DMS79 (cell line): ENCODE data around the gene PDGFB.

Experiments
- DNase-seq: peaks from one replicate; lab custom pipeline; 2025; lab: John Stamatoyannopoulos, UW

PDGFB gene

GRCh38 chr22:39276440-39277141, 31.8 kb upstream of the PDGFB start:
- no peak for DNase-seq

- no peak for DNase-seq
Measured at GRCh38 chr22:39275814-39276439, 31.1 kb upstream of the PDGFB start.

DNA sequence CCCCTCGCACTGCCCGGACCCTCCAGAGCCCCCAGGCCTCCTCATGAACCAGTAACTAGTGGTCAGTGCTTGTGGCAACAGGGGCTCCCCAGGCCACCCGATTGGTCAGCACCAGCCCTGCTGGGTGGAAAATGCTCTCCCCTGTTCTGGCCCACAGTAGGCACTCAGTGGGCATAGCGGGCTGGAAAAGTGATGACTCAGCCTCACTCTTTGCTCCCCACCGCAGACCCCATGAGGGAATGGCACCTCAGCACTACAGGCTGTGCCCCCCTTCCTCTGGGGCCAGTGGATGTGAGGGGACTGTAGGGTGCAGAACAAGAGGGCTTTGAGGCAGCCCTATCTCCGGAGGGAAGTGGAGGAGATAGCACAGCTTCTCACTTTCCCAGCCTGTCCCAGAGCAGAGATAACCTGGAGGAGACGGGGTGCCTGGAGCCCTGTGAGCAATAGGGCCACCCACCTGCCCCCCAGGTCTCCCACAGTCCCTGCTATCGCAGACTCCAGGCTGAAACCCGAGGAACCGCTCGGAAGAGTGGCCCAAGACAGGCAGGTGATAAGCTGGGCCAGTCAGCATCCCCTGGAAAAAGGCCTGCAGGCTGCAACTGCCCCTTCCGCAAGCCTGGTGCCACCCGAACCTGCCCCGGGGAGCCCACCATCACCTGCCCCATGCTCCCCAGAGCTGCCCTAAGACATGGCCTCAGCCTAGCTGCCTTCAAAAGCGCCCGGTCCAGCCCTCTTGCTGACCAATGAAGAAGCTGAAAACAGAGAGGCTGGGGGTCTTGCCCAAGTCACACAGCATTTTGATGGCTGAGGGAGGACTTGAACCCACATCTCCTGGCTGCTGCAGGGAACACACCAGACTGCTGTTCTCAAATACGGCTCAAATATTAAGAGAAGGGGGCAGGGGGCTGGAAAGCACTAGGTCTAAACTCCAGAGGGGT, 29.4 kb upstream of the PDGFB start:
- DNase-seq = no peak

- DNase-seq = no peak
Measured at GRCh38 chr22:39270792-39271191, 26.0 kb upstream of the PDGFB start.

DNA sequence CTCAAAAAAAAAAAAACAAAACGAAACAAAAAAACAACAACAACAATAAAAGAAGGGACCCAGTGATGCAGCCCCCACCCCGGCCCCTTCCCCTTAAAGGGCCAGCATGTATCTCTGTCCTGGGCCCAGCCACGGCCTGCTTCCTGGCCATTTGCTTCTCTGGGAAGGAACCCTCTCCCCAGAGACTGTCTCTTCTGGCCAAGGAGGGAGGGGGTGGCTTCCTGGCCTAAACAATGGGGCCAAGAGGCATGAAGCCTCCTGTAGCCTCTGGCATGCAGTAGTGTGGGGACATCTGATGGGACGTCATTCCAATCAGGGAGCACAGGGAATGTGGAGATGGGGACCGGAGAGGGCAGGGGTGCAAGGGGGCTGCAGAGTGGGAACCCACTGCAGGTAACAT, 25.5 kb upstream of the PDGFB start:
- no peak for DNase-seq

GRCh38 chr22:39269095-39269790, 24.5 kb upstream of the PDGFB start:
- no peak for DNase-seq

- DNase-seq = no peak
Measured at GRCh38 chr22:39268645-39269044, 23.9 kb upstream of the PDGFB start.

DNA sequence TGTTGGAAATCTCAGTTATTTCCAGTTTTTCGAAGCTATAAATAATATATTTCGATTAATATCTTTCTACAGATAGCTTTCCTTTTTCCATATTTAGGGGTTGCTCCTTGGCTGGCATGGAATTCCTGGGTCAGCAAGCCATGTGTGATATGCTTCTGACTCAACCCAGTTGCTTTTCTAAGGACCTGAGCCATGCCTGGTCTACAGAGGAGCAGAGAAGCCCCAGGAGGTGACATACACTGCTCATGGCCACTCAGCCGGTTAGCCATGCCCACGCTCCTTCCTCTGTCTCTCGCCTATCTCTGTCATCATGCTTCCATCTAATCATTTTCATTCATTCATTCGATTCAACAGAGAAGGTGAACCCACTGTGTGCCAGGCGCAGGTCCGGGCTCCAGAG, 23.2 kb upstream of the PDGFB start:
- no peak for DNase-seq

DNA sequence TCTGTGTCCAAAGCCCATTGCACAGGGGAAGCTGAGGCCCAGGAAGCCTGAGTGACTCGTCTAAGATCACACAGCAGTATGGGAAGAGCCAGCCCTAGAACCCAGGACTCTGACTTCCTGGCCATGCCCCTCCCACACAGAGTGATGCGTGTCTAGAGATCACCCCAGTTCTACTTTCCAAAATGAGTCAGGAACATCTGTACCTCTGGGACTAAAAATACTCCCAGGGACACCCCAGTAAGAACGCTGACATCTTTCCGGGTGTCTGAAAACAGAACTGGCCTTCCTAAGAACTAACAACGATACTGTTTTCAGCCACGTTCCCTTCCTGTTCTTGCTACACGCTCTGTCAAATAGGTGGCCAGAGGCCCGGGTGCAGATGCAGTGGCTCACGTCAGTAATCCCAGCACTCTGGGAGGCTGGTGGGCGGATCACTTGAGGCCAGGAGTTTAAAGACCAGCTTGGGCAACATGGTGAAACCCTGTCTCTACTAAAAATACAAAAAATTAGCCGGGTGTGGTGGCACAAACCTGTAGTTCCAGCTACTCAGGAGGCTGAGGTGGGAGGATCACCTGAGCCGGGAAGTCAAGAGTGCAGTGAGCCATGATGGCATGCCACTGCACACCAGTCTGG, 21.7 kb upstream of the PDGFB start:
- DNase-seq = no peak

DNA sequence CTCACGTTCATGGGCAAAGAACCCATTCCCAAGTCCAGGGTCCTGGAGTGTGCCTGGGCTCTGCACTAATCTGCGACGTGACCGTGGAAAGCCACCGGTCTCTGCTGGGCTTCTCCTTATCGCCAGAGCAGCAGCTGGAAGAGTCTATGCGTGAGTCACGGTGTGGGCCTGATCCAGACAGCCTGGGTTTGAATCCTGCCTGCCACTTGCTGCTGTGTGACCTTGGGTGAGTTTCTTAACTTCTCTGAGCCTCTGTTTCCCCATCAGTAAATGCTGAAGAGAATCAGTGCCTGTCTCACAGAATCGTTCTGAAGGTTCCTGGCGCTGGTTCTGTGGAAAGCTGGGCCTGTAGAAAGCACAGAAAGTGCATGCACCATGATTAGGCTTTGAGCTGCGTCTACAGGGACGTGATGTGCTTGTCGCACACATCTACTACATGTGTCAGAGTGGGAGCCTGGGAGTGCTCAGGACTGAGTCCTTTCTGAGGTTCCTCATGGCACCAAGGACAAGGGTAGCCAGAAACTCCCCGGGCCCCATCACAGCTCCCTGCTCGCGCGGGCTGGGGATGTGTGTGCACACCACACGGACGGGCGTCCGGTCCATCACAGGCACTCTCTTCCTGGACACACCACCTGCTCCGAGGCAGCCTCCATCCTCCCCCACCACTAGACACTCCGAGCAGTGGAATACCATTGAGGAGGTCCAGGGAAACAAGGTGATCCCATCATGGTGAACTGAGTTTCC, 20.5 kb upstream of the PDGFB start:
- no peak for DNase-seq

DNA sequence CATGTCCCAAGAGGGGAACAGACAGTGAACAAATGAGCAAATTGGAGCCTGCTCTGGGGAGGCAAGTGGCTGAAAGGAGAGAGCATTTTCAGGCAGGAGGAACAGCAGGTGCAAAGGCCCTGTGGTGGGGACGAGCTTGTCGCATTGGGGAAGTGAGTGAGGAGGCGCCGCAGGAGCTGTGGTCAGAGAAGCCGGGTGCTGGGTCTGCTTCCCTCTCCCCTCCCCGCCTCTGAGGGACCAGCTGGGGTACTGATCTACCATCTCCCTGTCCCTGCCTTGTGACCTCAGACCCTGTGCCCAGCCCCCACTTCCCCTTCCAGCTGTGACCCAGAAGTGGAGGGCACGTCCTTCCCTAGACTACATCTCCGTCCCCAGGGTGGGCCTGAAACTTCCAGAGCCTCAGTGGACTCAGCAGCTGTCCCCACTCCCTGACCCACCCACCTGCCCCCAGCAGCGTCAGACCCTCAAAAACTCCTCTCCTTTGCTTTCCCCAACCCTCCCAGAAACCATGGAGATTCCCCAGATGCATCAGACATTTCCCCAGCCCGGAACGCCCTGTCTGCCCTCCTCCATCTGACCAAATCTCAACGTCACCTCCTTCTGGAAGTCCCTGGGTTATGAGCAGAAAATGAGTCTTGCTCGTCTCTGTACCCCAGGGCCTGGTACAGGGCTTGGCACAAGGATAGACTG, 19.7 kb upstream of the PDGFB start:
- no peak for DNase-seq

DNA sequence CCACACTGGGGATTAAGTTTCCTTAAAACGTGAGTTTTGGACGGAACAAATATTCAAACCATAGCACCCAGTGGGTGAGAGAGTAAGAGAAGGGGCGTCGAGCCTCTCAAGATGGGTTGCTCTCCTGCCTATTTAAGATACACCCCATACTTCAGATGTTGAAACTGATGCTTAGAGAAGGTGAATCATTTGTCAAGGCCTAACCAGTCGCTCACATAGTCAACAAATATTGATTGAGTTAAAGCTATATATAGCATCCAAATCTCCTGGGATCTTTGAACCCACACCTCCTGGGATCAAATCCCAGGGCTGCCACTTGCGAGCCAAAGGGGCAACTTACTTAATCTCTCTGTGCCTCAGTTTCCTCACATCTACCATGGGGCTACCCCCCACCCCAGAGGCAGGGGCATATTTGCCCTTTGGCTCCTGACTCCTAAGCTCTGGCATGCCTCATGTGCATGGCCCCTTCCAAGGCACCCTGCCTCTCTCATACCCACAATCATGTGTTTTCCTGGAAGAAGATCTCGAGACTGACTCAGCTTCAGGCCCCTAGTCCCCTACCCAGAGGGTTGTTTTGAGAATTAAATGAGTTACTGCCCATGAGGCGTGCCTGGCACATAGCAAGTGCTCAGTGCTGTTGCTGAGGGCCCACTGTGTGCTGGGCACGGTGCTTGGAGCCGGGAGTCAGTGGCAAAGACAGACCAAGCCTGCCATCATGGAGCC, 19.0 kb upstream of the PDGFB start:
- DNase-seq = no peak

GRCh38 chr22:39259666-39260065, 14.9 kb upstream of the PDGFB start:
- DNase-seq = no peak

- DNase-seq = no peak
Measured at GRCh38 chr22:39257901-39258475, 13.2 kb upstream of the PDGFB start.

- no peak for DNase-seq
Measured at GRCh38 chr22:39256979-39257378, 12.2 kb upstream of the PDGFB start.

- DNase-seq = no peak
Measured at GRCh38 chr22:39256186-39256552, 11.4 kb upstream of the PDGFB start.

- DNase-seq = no peak
Measured at GRCh38 chr22:39255449-39256185, 10.8 kb upstream of the PDGFB start.

- DNase-seq = no peak
Measured at GRCh38 chr22:39254789-39255298, 10.1 kb upstream of the PDGFB start.

DNA sequence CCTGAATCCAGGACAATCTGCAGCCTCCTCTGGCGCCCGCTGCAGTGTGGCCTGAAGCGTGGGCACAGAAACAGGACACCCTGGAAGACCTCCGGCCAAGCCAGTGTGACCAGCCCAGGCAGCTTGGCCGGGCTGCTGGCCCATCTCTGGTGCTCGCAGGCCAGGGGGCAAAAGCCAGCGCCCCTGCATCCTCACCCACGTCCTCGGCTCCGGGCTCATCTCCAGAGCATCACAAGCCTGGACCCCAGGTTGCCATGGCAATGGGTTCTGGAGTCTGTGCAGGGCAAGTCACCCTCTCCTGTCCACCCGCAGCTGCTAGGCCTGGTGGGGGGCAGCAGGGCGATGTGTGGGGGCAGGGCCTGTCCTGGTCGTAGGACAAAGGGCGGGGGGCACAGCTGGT, 9.3 kb upstream of the PDGFB start:
- no peak for DNase-seq
